HEK293 (cell line): ENCODE results near the gene WDPCP.

Experiments used
- CTCF ChIA-PET: fragments of 350-600 bp; formaldehyde crosslinking; extraction: SDS; loops from one replicate; lab custom pipeline; 2021; ENCODE audit warnings: antibody characterized with exemption; lab: Yijun Ruan, JAX
- POLR2A ChIA-PET: fragments of 300-600 bp; formaldehyde crosslinking; extraction: SDS; loops from one replicate; lab custom pipeline; 2020; ENCODE audit warnings: antibody characterized with exemption, inconsistent platforms; lab: Yijun Ruan, JAX
- H3K27ac ChIP-seq: fragments of 200-500 bp; sonication (Bioruptor generic); 2 replicates; pipeline ENCODE4 v1.5.1; 2014; ENCODE audit warnings: low read depth, low read length, control low read depth, inconsistent platforms; ENCODE audit errors: extremely low read depth
- H3K36me3 ChIP-seq, 2 experiments: fragments of 200-500 bp in 1 of 2; sonication (Bioruptor generic) in 1 of 2; 1 replicate in 1 of 2; 2 replicates in 1 of 2; pipeline ENCODE4 v1.5.1; 2014 to 2017; ENCODE audit warnings: inconsistent platforms in 2 of 2, low read length in 2 of 2; ENCODE audit not compliant: control insufficient read depth in 2 of 2, insufficient read depth in 1 of 2
- H3K4me1 ChIP-seq: fragments of 200-500 bp; sonication (Bioruptor generic); 2 replicates; pipeline ENCODE4 v1.5.1; 2014; ENCODE audit warnings: mild to moderate bottlenecking, low read length, inconsistent platforms; ENCODE audit not compliant: control insufficient read depth, insufficient read depth
- H3K4me3 ChIP-seq: 2 replicates; pipeline ENCODE4 v1.5.1; 2011; ENCODE audit warnings: low read depth, mild to moderate bottlenecking, control low read depth, low read length, moderate library complexity
- H3K9me3 ChIP-seq: fragments of 200-500 bp; sonication (Bioruptor generic); 2 replicates; pipeline ENCODE4 v1.5.1; 2014; ENCODE audit warnings: low read depth, low read length, inconsistent platforms; ENCODE audit not compliant: control insufficient read depth, insufficient read depth
- BCL11A ChIP-seq: fragments of 450-650 bp; formaldehyde crosslinking; IDR thresholded peaks from 2 replicates; pipeline ENCODE4 v1.5.1; 2016; ENCODE audit warnings: low read depth, missing biosample characterization, missing genetic modification characterization
- BCL6B ChIP-seq: fragments of 450-650 bp; formaldehyde crosslinking; IDR thresholded peaks from 2 replicates; pipeline ENCODE4 v1.5.1; 2017; ENCODE audit warnings: missing biosample characterization, missing genetic modification characterization
- HOXA7 ChIP-seq: sonication (generic); formaldehyde crosslinking; IDR thresholded peaks from 2 replicates; pipeline ENCODE4 v1.8.1; 2022; ENCODE audit warnings: missing genetic modification reagents, borderline replicate concordance
- KLF1 ChIP-seq: fragments of 450-650 bp; formaldehyde crosslinking; IDR thresholded peaks from 2 replicates; pipeline ENCODE4 v1.5.1; 2016; ENCODE audit warnings: missing biosample characterization, missing genetic modification characterization
- KLF16 ChIP-seq: fragments of 450-650 bp; formaldehyde crosslinking; IDR thresholded peaks from 2 replicates; pipeline ENCODE4 v1.5.1; 2017; ENCODE audit warnings: missing biosample characterization, missing genetic modification characterization
- OSR2 ChIP-seq: fragments of 450-650 bp; formaldehyde crosslinking; IDR thresholded peaks from 2 replicates; pipeline ENCODE4 v1.5.1; 2016; ENCODE audit warnings: missing biosample characterization, missing genetic modification characterization
- PRDM6 ChIP-seq: fragments of 450-650 bp; formaldehyde crosslinking; IDR thresholded peaks from 2 replicates; pipeline ENCODE4 v1.5.1; 2017; ENCODE audit warnings: missing biosample characterization, missing genetic modification characterization
- SALL2 ChIP-seq: fragments of 450-650 bp; formaldehyde crosslinking; IDR thresholded peaks from 2 replicates; pipeline ENCODE4 v1.5.0; 2017; ENCODE audit warnings: missing biosample characterization, mild to moderate bottlenecking, missing genetic modification characterization, borderline replicate concordance
- WT1 ChIP-seq: fragments of 450-650 bp; formaldehyde crosslinking; IDR thresholded peaks from 2 replicates; pipeline ENCODE4 v1.5.1; 2016; ENCODE audit warnings: missing biosample characterization, missing genetic modification characterization
- ZBTB17 ChIP-seq: fragments of 450-650 bp; formaldehyde crosslinking; IDR thresholded peaks from 2 replicates; pipeline ENCODE4 v1.5.1; 2016; ENCODE audit warnings: missing biosample characterization, missing genetic modification characterization
- ZFP3 ChIP-seq: fragments of 450-650 bp; formaldehyde crosslinking; IDR thresholded peaks from 2 replicates; pipeline ENCODE4 v1.5.1; 2016; ENCODE audit warnings: low read depth, missing biosample characterization, missing genetic modification characterization
- ZNF169 ChIP-seq: fragments of 450-650 bp; formaldehyde crosslinking; IDR thresholded peaks from 2 replicates; pipeline ENCODE4 v1.5.1; 2016; ENCODE audit warnings: missing biosample characterization, missing genetic modification characterization
- ZNF24 ChIP-seq: fragments of 450-650 bp; formaldehyde crosslinking; IDR thresholded peaks from 2 replicates; pipeline ENCODE4 v1.5.1; 2016; ENCODE audit warnings: missing biosample characterization, missing genetic modification characterization
- ZNF433 ChIP-seq: fragments of 450-650 bp; formaldehyde crosslinking; IDR thresholded peaks from 2 replicates; pipeline ENCODE4 v1.5.1; 2016; ENCODE audit warnings: missing biosample characterization, missing genetic modification characterization, low read depth
- ZNF449 ChIP-seq: fragments of 450-650 bp; formaldehyde crosslinking; IDR thresholded peaks from 2 replicates; pipeline ENCODE4 v1.5.1; 2017; ENCODE audit warnings: missing biosample characterization, mild to moderate bottlenecking, missing genetic modification characterization, moderate library complexity
- ZNF48 ChIP-seq: fragments of 450-650 bp; formaldehyde crosslinking; IDR thresholded peaks from 2 replicates; pipeline ENCODE4 v1.5.1; 2016; ENCODE audit warnings: missing biosample characterization, missing genetic modification characterization
- ZNF580 ChIP-seq: fragments of 450-650 bp; formaldehyde crosslinking; IDR thresholded peaks from 2 replicates; pipeline ENCODE4 v1.5.1; 2016; ENCODE audit warnings: missing biosample characterization, missing genetic modification characterization
- ZNF610 ChIP-seq: fragments of 450-650 bp; formaldehyde crosslinking; IDR thresholded peaks from 2 replicates; pipeline ENCODE4 v1.5.1; 2016; ENCODE audit warnings: missing biosample characterization, missing genetic modification characterization, borderline replicate concordance
- ZNF623 ChIP-seq: fragments of 450-650 bp; formaldehyde crosslinking; IDR thresholded peaks from 2 replicates; pipeline ENCODE4 v1.5.1; 2016; ENCODE audit warnings: missing biosample characterization, missing genetic modification characterization
- ZNF626 ChIP-seq: fragments of 450-650 bp; sonication (Bioruptor Pico); formaldehyde crosslinking; IDR thresholded peaks from 2 replicates; pipeline ENCODE4 v1.5.1; 2018; ENCODE audit warnings: missing biosample characterization, missing genetic modification characterization, inconsistent platforms
- ZNF629 ChIP-seq: fragments of 450-650 bp; formaldehyde crosslinking; IDR thresholded peaks from 2 replicates; pipeline ENCODE4 v1.5.1; 2017; ENCODE audit warnings: missing biosample characterization, missing genetic modification characterization
- ZNF645 ChIP-seq: fragments of 450-650 bp; formaldehyde crosslinking; IDR thresholded peaks from 2 replicates; pipeline ENCODE4; 2016; ENCODE audit warnings: missing biosample characterization, missing genetic modification characterization
- ZNF747 ChIP-seq: fragments of 450-650 bp; formaldehyde crosslinking; IDR thresholded peaks from 2 replicates; pipeline ENCODE4 v1.5.1; 2016; ENCODE audit warnings: missing biosample characterization, missing genetic modification characterization
- ZSCAN16 ChIP-seq: fragments of 450-650 bp; formaldehyde crosslinking; IDR thresholded peaks from 2 replicates; pipeline ENCODE4 v1.5.1; 2016; ENCODE audit warnings: missing biosample characterization, missing genetic modification characterization
- ZSCAN23 ChIP-seq: fragments of 450-650 bp; formaldehyde crosslinking; IDR thresholded peaks from 2 replicates; pipeline ENCODE4 v1.5.1; 2016; ENCODE audit warnings: missing biosample characterization, missing genetic modification characterization

Gene WDPCP

GRCh38 chr2:63121055-63121834 is 467.0 kb downstream of the WDPCP start (continued):
- no peak for TF ChIP-seq ZNF645 (tag by site-specific recombination)
- no peak for TF ChIP-seq ZNF610 (tag by site-specific recombination)
- TF ChIP-seq ZFP3 (tag by site-specific recombination): no peak
- no peak for TF ChIP-seq ZNF580 (tag by site-specific recombination)
- TF ChIP-seq ZSCAN16 (tag by site-specific recombination): no peak
- no peak for TF ChIP-seq SALL2 (tag by site-specific recombination)

- Histone ChIP-seq H3K27ac (no peak overlapping the region), H3K36me3 (no peaks in the 10 kb centered on the region), H3K4me3 (no peak overlapping the region), H3K9me3 (no peaks in the 10 kb centered on the region), H3K4me1 (no peaks in the 10 kb centered on the region)
- CTCF ChIA-PET: no interaction called here
- TF ChIP-seq ZNF626 (tag by site-specific recombination): no peak
- no peak for TF ChIP-seq OSR2 (tag by site-specific recombination)
- TF ChIP-seq ZNF629 (tag by site-specific recombination): no peak
- no peak for TF ChIP-seq ZNF645 (tag by site-specific recombination)
- TF ChIP-seq ZNF747 (tag by site-specific recombination): no peak
- no peak for TF ChIP-seq ZNF24 (tag by site-specific recombination)
- TF ChIP-seq KLF1: no peak
- no peak for TF ChIP-seq ZNF449 (tag by site-specific recombination)
- no peak for TF ChIP-seq BCL6B
- no peak for TF ChIP-seq ZNF433 (tag by site-specific recombination)
- no peak for TF ChIP-seq ZSCAN23
- no peak for TF ChIP-seq KLF16 (tag by site-specific recombination)
- TF ChIP-seq ZNF169 (tag by site-specific recombination): no peak
- no peak for TF ChIP-seq ZNF623 (tag by site-specific recombination)
- TF ChIP-seq BCL11A: no peak
- TF ChIP-seq ZNF48 (tag by site-specific recombination): no peak
- no peak for TF ChIP-seq HOXA7 (CRISPR knock-in tag)
- TF ChIP-seq ZBTB17 (tag by site-specific recombination): no peak
- no peak for TF ChIP-seq PRDM6
- TF ChIP-seq WT1 (tag by site-specific recombination): no peak
- POLR2A ChIA-PET: no interaction called here
These were observed 469.5 kb downstream of the WDPCP start for GRCh38 chr2:63118821-63119220.
